Measurements from ENCODE around the gene ZNF462. TPM values are rescaled to one million over a fixed set of nuclear protein-coding genes. Genes with fewer than 3 reads are reported as not detected.

Gene ZNF462
- total RNA-seq, 4 donors from 2014 or later: 18.6 to 37.1 (median 27.3) TPM

DNA sequence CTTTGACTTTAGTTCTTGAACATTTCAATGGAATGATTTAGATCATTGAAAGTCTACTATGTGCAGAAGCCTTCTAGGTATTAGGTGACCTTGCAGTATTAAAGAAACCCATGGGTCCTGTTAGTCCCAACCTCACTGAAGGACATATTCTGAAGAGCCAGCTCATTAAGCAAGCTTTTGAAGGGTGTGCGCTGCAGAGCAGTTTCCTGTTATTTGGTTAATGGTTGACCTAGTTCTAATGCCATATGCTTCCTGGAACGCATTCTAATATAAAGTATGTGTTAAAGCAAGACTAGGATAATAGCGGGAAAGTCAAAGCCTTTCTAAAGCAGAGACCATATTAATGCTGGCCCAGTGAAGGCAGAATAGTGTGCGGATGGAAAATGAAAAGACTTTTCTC, 20.1 kb downstream of the ZNF462 start:
- H3K9me3 ChIP-seq: no peaks in the 10 kb centered on the region
- H3K27ac ChIP-seq: no peak overlapping the region
- WGBS, 2 donors: 90 to 92% methylated on average over 4 of the region's 4 CpGs
- H3K4me1 ChIP-seq: peaks cover 0 to 54% (median 21%) of the 10 kb centered on the region in 4 donors
- TF ChIP-seq POLR2A (IDR thresholded peaks at IDR 0.05) (no peak), EP300 (IDR thresholded peaks at IDR 0.05) (no peak)
- TF ChIP-seq, protein P1, sequence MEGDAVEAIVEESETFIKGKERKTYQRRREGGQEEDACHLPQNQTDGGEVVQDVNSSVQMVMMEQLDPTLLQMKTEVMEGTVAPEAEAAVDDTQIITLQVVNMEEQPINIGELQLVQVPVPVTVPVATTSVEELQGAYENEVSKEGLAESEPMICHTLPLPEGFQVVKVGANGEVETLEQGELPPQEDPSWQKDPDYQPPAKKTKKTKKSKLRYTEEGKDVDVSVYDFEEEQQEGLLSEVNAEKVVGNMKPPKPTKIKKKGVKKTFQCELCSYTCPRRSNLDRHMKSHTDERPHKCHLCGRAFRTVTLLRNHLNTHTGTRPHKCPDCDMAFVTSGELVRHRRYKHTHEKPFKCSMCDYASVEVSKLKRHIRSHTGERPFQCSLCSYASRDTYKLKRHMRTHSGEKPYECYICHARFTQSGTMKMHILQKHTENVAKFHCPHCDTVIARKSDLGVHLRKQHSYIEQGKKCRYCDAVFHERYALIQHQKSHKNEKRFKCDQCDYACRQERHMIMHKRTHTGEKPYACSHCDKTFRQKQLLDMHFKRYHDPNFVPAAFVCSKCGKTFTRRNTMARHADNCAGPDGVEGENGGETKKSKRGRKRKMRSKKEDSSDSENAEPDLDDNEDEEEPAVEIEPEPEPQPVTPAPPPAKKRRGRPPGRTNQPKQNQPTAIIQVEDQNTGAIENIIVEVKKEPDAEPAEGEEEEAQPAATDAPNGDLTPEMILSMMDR (IDR thresholded peaks at IDR 0.05): no peak
- no peaks in the 10 kb centered on the region for H3K27me3 ChIP-seq
- H3K4me3 ChIP-seq: no peak overlapping the region
- H3K36me3 ChIP-seq: no peaks in the 10 kb centered on the region
- no peak for DNase-seq (ENCODE audit: low spot score in 2 of 2)

DNA sequence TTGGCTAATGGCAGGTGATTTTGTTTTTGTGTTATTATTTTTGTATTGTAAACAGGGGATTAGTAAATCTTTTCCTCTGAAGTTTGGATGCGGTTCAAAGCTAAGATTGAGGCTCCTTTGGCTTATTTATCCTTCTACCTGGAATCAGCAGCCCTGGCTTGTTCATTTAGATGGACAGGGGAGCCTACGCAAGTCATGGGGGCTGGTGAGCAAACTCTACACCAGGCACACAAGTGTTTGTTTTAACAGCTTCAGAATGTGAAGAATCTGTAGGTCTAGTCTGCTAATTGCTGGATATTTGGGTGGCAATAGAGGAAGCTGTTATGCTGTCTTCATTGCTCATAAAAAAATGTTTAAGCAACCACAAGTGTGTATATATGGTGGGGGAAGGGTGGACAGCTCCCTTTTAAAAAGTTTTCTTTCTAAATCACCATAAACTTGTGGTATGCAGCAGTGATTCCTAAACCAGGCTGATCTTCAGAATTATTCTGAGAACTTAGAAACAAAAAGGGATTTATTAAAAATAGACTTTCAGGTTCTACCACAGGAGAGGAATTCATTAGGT, 20.7 kb downstream of the ZNF462 start:
- DNase-seq (ENCODE audit: low spot score in 2 of 2): no peak
- TF ChIP-seq, protein P1 (IDR thresholded peaks at IDR 0.05): no peak
- no peak for TF ChIP-seq EP300 (IDR thresholded peaks at IDR 0.05)
- no peak for TF ChIP-seq POLR2A (IDR thresholded peaks at IDR 0.05)
- H3K27ac ChIP-seq: no peak overlapping the region
- no peaks in the 10 kb centered on the region for H3K9me3 ChIP-seq
- no peaks in the 10 kb centered on the region for H3K36me3 ChIP-seq
- H3K4me1 ChIP-seq: peaks cover 0 to 49% (median 16%) of the 10 kb centered on the region in 4 donors
- 95 to 98% methylated on average over 2 of the region's 2 CpGs for WGBS, 2 donors
- no peak overlapping the region for H3K4me3 ChIP-seq
- no peaks in the 10 kb centered on the region for H3K27me3 ChIP-seq

- no peak overlapping the region for H3K4me3 ChIP-seq
Observed at GRCh38 chr9:106885451-106885850, 22.5 kb downstream of the ZNF462 start.

DNA sequence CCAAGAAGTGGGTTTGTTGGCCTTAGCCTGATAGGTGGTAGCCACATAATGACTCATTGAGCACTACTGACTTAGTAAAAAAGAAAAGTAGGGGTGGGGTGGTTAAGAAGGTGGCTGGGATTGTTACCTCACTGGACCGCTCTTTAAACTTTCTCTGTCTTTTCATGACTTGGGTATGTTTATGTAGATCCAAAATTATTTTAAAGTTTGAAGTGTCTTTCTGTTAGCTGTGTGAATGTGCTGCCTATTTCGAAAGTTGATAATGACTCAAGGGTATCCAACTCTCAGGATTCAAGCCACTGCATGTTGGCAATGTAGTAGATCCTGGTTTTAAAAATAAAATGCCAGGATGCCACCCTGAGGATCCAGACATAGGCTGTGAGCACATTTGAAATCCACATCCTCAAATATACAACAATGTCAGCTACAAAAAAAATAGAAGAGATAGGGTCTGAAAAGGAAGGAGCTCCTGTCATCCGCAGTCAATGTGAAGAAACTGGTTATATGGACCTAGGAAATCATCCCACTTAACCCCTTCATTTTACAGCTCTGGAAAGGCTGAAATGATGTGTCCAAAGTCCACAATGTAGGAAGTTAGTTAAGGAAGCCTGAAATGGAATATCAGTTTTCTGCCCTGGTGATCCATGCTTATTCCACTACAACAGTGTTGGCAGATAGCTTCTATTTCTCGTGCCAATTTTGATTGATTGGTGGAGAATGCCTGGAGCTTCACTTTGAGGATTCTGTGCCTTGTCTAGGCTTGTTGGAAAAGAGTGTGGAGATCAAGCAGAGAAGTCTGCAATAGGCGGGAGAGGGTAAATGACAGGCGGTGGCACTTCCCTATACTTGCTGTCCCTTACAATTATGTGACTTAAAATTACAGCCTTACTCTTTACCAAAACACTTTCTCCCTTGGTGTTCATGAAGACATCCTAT, 23.4 kb downstream of the ZNF462 start:
- DNase-seq (ENCODE audit: low spot score in 2 of 2): no peak
- H3K27me3 ChIP-seq: no peaks in the 10 kb centered on the region
- WGBS, 2 donors: 97% methylated on average over 6 of the region's 6 CpGs
- no peak overlapping the region for H3K27ac ChIP-seq
- H3K4me1 ChIP-seq: peaks cover 0 to 39% (median 5%) of the 10 kb centered on the region in 4 donors
- H3K36me3 ChIP-seq: no peaks in the 10 kb centered on the region
- TF ChIP-seq POLR2A (IDR thresholded peaks at IDR 0.05) (no peak), EP300 (IDR thresholded peaks at IDR 0.05) (no peak)
- TF ChIP-seq, protein P1 (IDR thresholded peaks at IDR 0.05): no peak
- H3K4me3 ChIP-seq: no peak overlapping the region
- H3K9me3 ChIP-seq: no peaks in the 10 kb centered on the region

More at GRCh38 chr9:106885451-106885850, 22.5 kb downstream of the ZNF462 start:
- no peak for DNase-seq (ENCODE audit: low spot score in 2 of 2)
- TF ChIP-seq, protein P1 (IDR thresholded peaks at IDR 0.05): no peak
- TF ChIP-seq POLR2A (IDR thresholded peaks at IDR 0.05): no peak
- WGBS, 2 donors: 55 to 75% methylated on average over 2 of the region's 2 CpGs
- Histone ChIP-seq H3K27me3 (no peaks in the 10 kb centered on the region), H3K9me3 (no peaks in the 10 kb centered on the region), H3K36me3 (no peaks in the 10 kb centered on the region), H3K4me1 (peaks cover 0 to 39% (median 7%) of the 10 kb centered on the region in 4 donors), H3K27ac (no peak overlapping the region)

DNA sequence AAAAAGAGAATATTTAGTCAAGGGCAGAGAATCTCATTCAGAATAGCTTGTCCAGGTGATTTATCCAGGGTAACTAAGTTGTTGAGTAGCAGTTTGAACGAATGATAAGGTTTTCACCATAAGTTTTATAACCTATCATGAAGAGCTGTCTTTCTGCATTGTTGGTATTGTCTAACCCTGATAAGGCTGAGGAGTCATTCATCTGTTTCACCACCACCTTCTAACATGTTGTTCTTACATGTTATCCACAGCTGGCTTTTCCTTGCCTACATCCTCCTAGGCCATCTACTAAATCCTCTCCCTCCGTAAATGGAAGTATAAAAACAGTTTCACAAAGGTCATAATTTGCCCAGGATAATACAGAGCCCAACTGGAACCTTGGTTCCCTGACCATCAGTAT, 24.1 kb downstream of the ZNF462 start:
- no peak overlapping the region for H3K27ac ChIP-seq
- H3K9me3 ChIP-seq: no peaks in the 10 kb centered on the region
- 81 to 91% methylated on average over 2 of the region's 2 CpGs for WGBS, 2 donors
- peaks cover 0 to 45% (median 5%) of the 10 kb centered on the region in 4 donors for H3K4me1 ChIP-seq
- no peaks in the 10 kb centered on the region for H3K27me3 ChIP-seq
- H3K36me3 ChIP-seq: no peaks in the 10 kb centered on the region
- H3K4me3 ChIP-seq: no peak overlapping the region
- no peak for DNase-seq (ENCODE audit: low spot score in 2 of 2)
- TF ChIP-seq, protein P1 (IDR thresholded peaks at IDR 0.05): no peak
- TF ChIP-seq POLR2A (IDR thresholded peaks at IDR 0.05) (no peak), EP300 (IDR thresholded peaks at IDR 0.05) (no peak)

Data from tibial nerve (tissue), 4 donors.